ENCODE measurements around the gene SEC22A. TPM values are rescaled to one million over a fixed set of nuclear protein-coding genes. Genes with fewer than 3 reads are reported as not detected.

SEC22A gene
- total and polyA plus RNA-seq, 2 of the 8 experiments (the other 6 are each of a cell fraction or from before 2014, with no cell fraction given), result 10.6 to 17.1 TPM

GRCh38 chr3:123300056-123300455, 98.3 kb downstream of the SEC22A start:
- no peak overlapping the region for H3K27ac ChIP-seq (ENCODE audit: low read depth, low read length)
- no peaks in the 10 kb centered on the region for H3K23me2 ChIP-seq (ENCODE audit: low read depth, low read length)
- no peak overlapping the region for H3K4me2 ChIP-seq (ENCODE audit: insufficient read depth in 1 of 2, low read depth in 2 of 2, low read length in 2 of 2)
- no peak overlapping the region for H3K23ac ChIP-seq (ENCODE audit: insufficient read length)
- CTCF ChIA-PET (ENCODE audit: partially characterized antibody), result interaction anchor here (0.5 to 17.6 kb wide), 12 partner anchors 9 to 285 kb away, joined by 3 to 245 read pairs (median 8); no protein-coding TSS in a partner anchor
- WGBS, 2 experiments (ENCODE audit: extremely low coverage in 1 of 2, insufficient coverage in 1 of 2, insufficient read length in 1 of 2, insufficient replicate concordance in 2 of 2, low coverage in 1 of 2, low lambda C conversion rate in 2 of 2, missing lambda C conversion rate in 1 of 2), result 92% methylated on average over 16 of the region's 16 CpGs; no CpG with 5 or more reads in 1 of the 2 experiments
- no peak overlapping the region for H3K56ac ChIP-seq (replicated peaks; ENCODE audit: insufficient read length, low read depth, low read length)
- no peak overlapping the region for H2BK120ac ChIP-seq (replicated peaks; ENCODE audit: low read depth, low read length)
- no peak overlapping the region for H3K4ac ChIP-seq (replicated peaks; ENCODE audit: insufficient read length, low read depth, low read length)
- H3K9ac ChIP-seq (replicated peaks in 1 of 4; ENCODE audit: extremely low read depth in 1 of 4, low read depth in 3 of 4, low read length in 3 of 4), result no peak overlapping the region
- H4K20me1 ChIP-seq (replicated peaks in 1 of 2; ENCODE audit: control insufficient read depth in 1 of 2, insufficient read depth in 2 of 2, low read length in 2 of 2), result no peaks in the 10 kb centered on the region
- no peak overlapping the region for H3K4me3 ChIP-seq (ENCODE audit: extremely low read depth in 1 of 4, insufficient read depth in 2 of 4, low read depth in 3 of 4, low read length in 4 of 4)
- DNase-seq (ENCODE audit: low read depth in 1 of 2, low spot score in 2 of 2) (no peak), FAIRE-seq (no peak)
- TF ChIP-seq CBX8 (IDR thresholded peaks at IDR 0.05; ENCODE audit: borderline replicate concordance, low read depth, low read length), result no peak
- TF ChIP-seq ASH2L (IDR thresholded peaks at IDR 0.05; ENCODE audit: low read length), result no peak
- no peak for TF ChIP-seq ATF3 (IDR thresholded peaks at IDR 0.05; ENCODE audit: insufficient read depth, low read depth, low read length)
- TF ChIP-seq SP1 (IDR thresholded peaks at IDR 0.05; ENCODE audit: low read depth, low read length), result no peak
- TF ChIP-seq SUZ12 (IDR thresholded peaks at IDR 0.05; ENCODE audit: low read length), result no peak
- H3K79me2 ChIP-seq (ENCODE audit: control insufficient read depth in 1 of 2, insufficient read depth in 2 of 2, low read length in 2 of 2), result no peaks in the 10 kb centered on the region
- H4K8ac ChIP-seq (ENCODE audit: extremely low read depth, insufficient read depth, low read length), result peak overlapping the region; percentile 35
- no peak overlapping the region for H3K14ac ChIP-seq (ENCODE audit: insufficient read length)
- peaks cover 1% of the 10 kb centered on the region; the same call in 1 of the 2 replicates for H3K79me1 ChIP-seq (ENCODE audit: low read depth, low read length)
- no peak overlapping the region for H4K91ac ChIP-seq (replicated peaks; ENCODE audit: insufficient read length, low read length)
- no peak overlapping the region; the same call in 1 of the 2 replicates for H2BK5ac ChIP-seq (ENCODE audit: low read depth, low read length)
- H2AK5ac ChIP-seq (ENCODE audit: low read depth, low read length), result no peak overlapping the region
- H2BK15ac ChIP-seq (ENCODE audit: low read length), result no peak overlapping the region
- no peak overlapping the region for H2AFZ ChIP-seq (ENCODE audit: low read length)
- POLR2A ChIA-PET (ENCODE audit: partially characterized antibody), result interaction anchor here (0.7 to 7.0 kb wide), 4 partner anchors 10 to 21 kb away, joined by 3 to 35 read pairs (median 4); no protein-coding TSS in a partner anchor
- no peak overlapping the region for H3K18ac ChIP-seq (ENCODE audit: extremely low read depth, low read length)
- no peaks in the 10 kb centered on the region for H3K9me3 ChIP-seq (ENCODE audit: insufficient read depth in 2 of 2, low read depth in 1 of 2, low read length in 1 of 2)
- no peak overlapping the region for H2BK20ac ChIP-seq (ENCODE audit: low read length)
- H3K4me1 ChIP-seq (replicated peaks in 1 of 4; ENCODE audit: control insufficient read depth in 3 of 4, insufficient read depth in 4 of 4, low read length in 3 of 4), result no peaks in the 10 kb centered on the region
- H2BK12ac ChIP-seq (ENCODE audit: low read depth, low read length), result no peak overlapping the region
- no peak overlapping the region for H4K5ac ChIP-seq (ENCODE audit: insufficient read length, low read depth, low read length)
- no peaks in the 10 kb centered on the region for H3K27me3 ChIP-seq (replicated peaks in 1 of 4; ENCODE audit: control insufficient read depth in 3 of 4, extremely low read depth in 1 of 4, insufficient read depth in 3 of 4, low read length in 3 of 4)
- peaks cover 0 to 12% (median 5%) of the 10 kb centered on the region in 4 experiments; a peak in 4 of 8 replicates for H3K36me3 ChIP-seq (ENCODE audit: control insufficient read depth in 2 of 4, insufficient read depth in 4 of 4, low read length in 3 of 4)
